GM18868 (cell line): ENCODE measurements around the gene GOLPH3.

Experiments
- ATAC-seq: cut with Tn5 transposase; IDR thresholded peaks from one replicate; pipeline ENCODE4 v1.9.1; 2021; ENCODE audit warnings: mild to moderate bottlenecking, moderate library complexity; ENCODE audit not compliant: unreplicated experiment

GOLPH3 gene

DNA sequence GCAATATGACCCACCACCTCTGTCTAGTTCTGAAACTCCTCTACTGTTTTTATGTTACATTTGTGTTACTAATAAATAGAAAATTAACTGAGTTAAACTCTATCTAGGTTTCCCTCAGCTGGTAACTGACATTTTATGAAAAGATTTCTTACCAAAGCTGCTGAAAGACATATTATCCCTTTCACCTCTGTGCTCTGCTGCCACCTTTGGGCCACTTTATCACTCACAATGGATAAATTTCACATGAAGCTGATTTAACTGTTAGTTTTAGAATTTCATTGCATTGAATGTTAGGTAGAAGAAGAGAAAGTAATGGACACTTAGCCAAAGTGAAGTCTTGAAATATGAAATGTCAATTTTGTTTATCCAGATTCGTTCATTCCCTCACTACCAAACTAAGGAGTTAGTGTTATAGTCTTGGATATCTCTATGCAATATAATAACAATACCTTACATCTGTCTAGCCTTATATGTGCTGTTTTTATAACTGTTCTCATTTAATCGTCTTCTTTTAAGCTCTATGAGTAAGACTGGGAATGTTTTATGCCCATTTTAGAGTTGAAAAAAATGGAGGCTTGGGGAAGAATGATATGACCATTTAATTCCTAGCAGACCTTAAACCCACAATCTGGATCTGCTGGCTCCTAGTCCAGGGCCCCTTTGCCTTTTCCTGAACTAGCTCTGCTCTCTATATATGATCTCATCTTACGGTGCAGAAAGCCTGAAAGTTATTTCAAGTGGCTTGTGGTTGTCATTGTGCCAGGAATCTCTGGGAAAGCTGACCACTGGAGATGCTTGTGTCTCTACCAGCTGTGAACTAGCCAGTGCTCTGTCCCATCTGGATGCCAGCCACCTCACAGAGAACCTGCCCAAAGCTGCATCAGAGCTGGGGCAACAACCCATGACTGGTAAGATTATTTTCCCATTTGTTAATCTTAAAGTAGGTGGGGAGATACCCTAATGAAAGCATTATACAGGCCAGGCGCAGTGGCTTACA is 97.1 kb downstream of the GOLPH3 start:
- ATAC-seq = no peak
